K562 (cell line): ENCODE measurements around the gene STX2. TPM values are rescaled to one million over a fixed set of nuclear protein-coding genes. Genes with fewer than 3 reads are reported as not detected.
A peak's percentile ranks its signal among the peaks of the same experiment; 100 is the strongest.

Source experiments
- ATF7 ChIP-seq: fragments of 450-650 bp; IDR thresholded peaks from 2 replicates; pipeline ENCODE4 v1.7.1; 2014; ENCODE audit warnings: mild to moderate bottlenecking, moderate library complexity
- BRD9 ChIP-seq: fragments of 450-650 bp; IDR thresholded peaks from 2 replicates; pipeline ENCODE4 v1.6.1; 2018; ENCODE audit warnings: low read depth; ENCODE audit not compliant: partially characterized antibody
- CBX1 ChIP-seq: sonication (generic); IDR thresholded peaks from 2 replicates; pipeline ENCODE4 v1.6.1; 2016; ENCODE audit warnings: antibody characterized with exemption, low read depth, mild to moderate bottlenecking
- CHD2 ChIP-seq: IDR thresholded peaks from 2 replicates; pipeline ENCODE4 v1.6.1; 2011; ENCODE audit warnings: low read depth, low read length
- HMBOX1 ChIP-seq: sonication (generic); IDR thresholded peaks from 2 replicates; pipeline ENCODE4 v1.6.1; 2016
- HMG20A ChIP-seq: fragments of 450-650 bp; formaldehyde crosslinking; conservative IDR thresholded peaks from 2 replicates; pipeline ENCODE4 v1.4.0; 2020; ENCODE audit warnings: mild to moderate bottlenecking, mixed read lengths
- KAT2B ChIP-seq: IDR thresholded peaks from one replicate; pipeline ENCODE4 v1.6.1; 2012; ENCODE audit warnings: low read depth, mild to moderate bottlenecking, control low read depth, inconsistent platforms, low read length, moderate library complexity
- KDM5B ChIP-seq: fragments of 200-600 bp; sonication (generic); IDR thresholded peaks from 2 replicates; pipeline ENCODE4 v1.6.1; 2012; ENCODE audit warnings: low read depth, mild to moderate bottlenecking, moderate library complexity, low read length, control low read depth, inconsistent platforms; ENCODE audit not compliant: insufficient replicate concordance
- L3MBTL2 ChIP-seq: fragments of 450-650 bp; IDR thresholded peaks from 2 replicates; pipeline ENCODE4 v1.6.1; 2016; ENCODE audit warnings: mild to moderate bottlenecking, moderate library complexity
- MCM7 ChIP-seq, 2 experiments: fragments of 450-650 bp; IDR thresholded peaks; 2 replicates each; pipeline ENCODE4 v1.6.1; 2016 to 2018
- MYNN ChIP-seq, 2 experiments: sonication (generic); formaldehyde crosslinking in 1 of 2; IDR thresholded peaks; 2 replicates each; pipeline versions ENCODE4 v1.5.0 to v1.6.1; 2016 to 2020; ENCODE audit warnings: antibody characterized with exemption in 1 of 2, missing genetic modification reagents in 1 of 2
- NR1H2 ChIP-seq: sonication (generic); formaldehyde crosslinking; IDR thresholded peaks from 2 replicates; pipeline ENCODE4 v1.4.0; 2020; ENCODE audit warnings: mild to moderate bottlenecking, missing genetic modification reagents
- NR2C2 ChIP-seq, 2 experiments: fragments of 200-800 bp in 1 of 2; sonication (Bioruptor generic) in 1 of 2; sonication (generic) in 1 of 2; formaldehyde crosslinking in 1 of 2; IDR thresholded peaks; 2 replicates each; pipeline versions ENCODE4 v1.6.1 to v1.8.0; 2016 to 2022; ENCODE audit warnings: mild to moderate bottlenecking in 1 of 2, missing compliant biosample characterization in 1 of 2, missing genetic modification characterization in 1 of 2, missing genetic modification reagents in 1 of 2
- SMC3 ChIP-seq: conservative IDR thresholded peaks from 2 replicates; pipeline ENCODE4 v1.6.1; 2011; ENCODE audit warnings: low read depth, low read length, improper control_type of control experiment; ENCODE audit not compliant: insufficient read depth
- SOX6 ChIP-seq: fragments of 450-650 bp; IDR thresholded peaks from 2 replicates; pipeline ENCODE4 v1.6.1; 2014; ENCODE audit warnings: mild to moderate bottlenecking
- SUPT5H ChIP-seq: fragments of 450-650 bp; IDR thresholded peaks from 2 replicates; pipeline ENCODE4 v1.6.1; 2016
- TBP ChIP-seq: optimal IDR thresholded peaks from 2 replicates; pipeline ENCODE3; 2011; ENCODE audit warnings: low read depth, low read length, improper control_type of control experiment
- TCF7L2 ChIP-seq: fragments of 150-350 bp; IDR thresholded peaks from 2 replicates; pipeline ENCODE4 v1.6.1; 2016; ENCODE audit warnings: low read depth, mild to moderate bottlenecking, low read length, moderate library complexity
- TRIM24 ChIP-seq, 2 experiments: fragments of 450-650 bp; IDR thresholded peaks; 2 replicates each; pipeline ENCODE4 v1.6.1; 2016
- XRCC5 ChIP-seq: fragments of 200-400 bp; formaldehyde crosslinking; IDR thresholded peaks from 2 replicates; pipeline ENCODE4 v1.6.1; 2017; ENCODE audit warnings: low read depth, mild to moderate bottlenecking, low read length
- ZNF589 ChIP-seq: fragments of 200-800 bp; sonication (Bioruptor generic); IDR thresholded peaks from 2 replicates; pipeline ENCODE4 v1.6.1; 2016; ENCODE audit warnings: low read depth, missing genetic modification characterization, missing compliant biosample characterization
- polyA plus RNA-seq, 8 experiments: library from polyadenylated mRNA; depleted of rRNA in 4 of 8; stranded (reverse) in 5 of 8; unstranded in 3 of 8; fragments of >200 nt; fragmentation: Nextera tagmentation in 2 of 8; fragmentation: Illumina TruSeq in 1 of 8; extraction: Ambion mirVana in 2 of 8; extraction: Trizol in 1 of 8; gene quantifications; 2 replicates each; pipeline versions ENCODE4 v1.2.1 to v1.2.3, GENCODE V29; 2011 to 2014; ENCODE audit warnings: inconsistent platforms in 1 of 8, missing spikeins in 1 of 8
- total RNA-seq, 7 experiments: library from RNA; depleted of rRNA in 6 of 7; stranded (reverse); fragments of >200 nt in 6 of 7; fragmentation: Illumina TruSeq in 2 of 7; extraction: Trizol in 2 of 7; gene quantifications; 2 replicates each; pipeline versions ENCODE4 v1.2.1 to v1.2.3, GENCODE V29; 2011 to 2021; ENCODE audit warnings: low replicate concordance in 1 of 7
- TF ChIP-seq, protein P1 (sequence below): fragments of 450-650 bp; IDR thresholded peaks from 2 replicates; pipeline ENCODE4 v1.6.1; 2016
- TF ChIP-seq, protein P2 (sequence below): fragments of 450-650 bp; IDR thresholded peaks from 2 replicates; pipeline ENCODE4 v1.6.1; 2018; ENCODE audit not compliant: partially characterized antibody

Gene STX2
- total and polyA plus RNA-seq, 9 of the 15 experiments (the other 6 are each of a cell fraction or from before 2014, with no cell fraction given) = 22.2 to 54.6 (median 30.8) TPM

DNA sequence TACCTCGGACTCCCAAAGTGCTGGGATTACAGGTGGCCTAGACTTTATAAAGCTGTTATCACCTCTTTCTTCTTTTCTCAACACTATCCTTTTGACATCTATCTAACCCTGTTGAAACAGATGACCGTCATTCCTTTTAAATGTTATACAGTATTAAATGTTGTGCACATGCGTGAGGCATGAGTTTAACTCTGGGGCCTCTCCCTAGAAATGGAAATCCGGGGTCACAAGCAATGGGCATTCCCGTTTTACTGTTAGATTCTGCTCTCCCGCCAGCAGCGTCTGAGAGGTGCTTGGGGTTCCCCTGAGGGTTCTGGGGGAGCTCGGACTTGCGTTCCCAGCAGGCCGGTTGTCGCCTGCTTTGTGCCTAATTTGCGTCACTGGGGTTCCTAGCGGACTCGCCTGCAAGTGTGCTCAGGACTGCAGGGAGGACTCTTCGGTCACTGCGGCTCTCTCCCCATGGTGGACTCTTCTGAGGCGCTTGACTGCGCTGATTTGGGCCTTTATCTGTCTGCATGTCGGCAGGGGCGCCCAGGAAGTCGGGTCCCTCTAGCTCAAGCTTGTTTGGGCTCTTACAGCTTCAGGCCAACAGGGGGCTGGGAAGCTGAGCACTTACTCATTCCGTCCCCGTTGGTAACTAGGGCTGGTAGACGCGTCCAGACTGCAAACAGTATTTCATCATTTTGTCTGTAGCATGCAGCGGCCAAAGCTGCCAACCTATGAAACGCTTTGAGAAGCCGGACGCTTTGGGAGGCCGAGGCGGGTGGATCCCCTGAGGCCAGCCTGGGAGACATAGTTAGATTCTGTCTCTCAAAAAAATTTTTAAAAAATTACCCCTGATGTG, 31.6 kb upstream of the STX2 start (continued):
- peak; percentile 96 for TF ChIP-seq HMBOX1
- TF ChIP-seq HMG20A (CRISPR knock-in tag) = no peak
- TF ChIP-seq BRD9 = peak; percentile 29
- TF ChIP-seq SMC3 = peak; percentile 43
- TF ChIP-seq NR1H2 (CRISPR knock-in tag) = 0 out of 2 replicates have a peak, but pooled peaks have one; percentile 3
- TF ChIP-seq ATF7 = peak; percentile 72; the same call in 1 of the 2 replicates
- peak; percentile 43; the same call in 1 of the 2 replicates for TF ChIP-seq L3MBTL2
- TF ChIP-seq TRIM24 (IDR thresholded peaks at IDR 0.05) = peak in 1 of 2 experiments; percentile 54; a peak in 1 of 4 replicates
- no peak for TF ChIP-seq MCM7 (IDR thresholded peaks at IDR 0.05)
- peak; percentile 54 for TF ChIP-seq SOX6
- TF ChIP-seq TBP = peak; percentile 84
- 0 out of 2 replicates have a peak, but pooled peaks have one; percentile 13 for TF ChIP-seq ZNF589 (CRISPR knock-in tag)
- no peak for TF ChIP-seq TCF7L2
- peak; percentile 80; the same call in 1 of the 2 replicates for TF ChIP-seq XRCC5
- TF ChIP-seq NR2C2 (CRISPR knock-in tag; IDR thresholded peaks at IDR 0.05) = peak; percentile 50; the same call in 1 of the 2 replicates
- TF ChIP-seq NR2C2 (tag; IDR thresholded peaks at IDR 0.05) = no peak; the same call in 1 of the 2 replicates
- TF ChIP-seq, protein P1, sequence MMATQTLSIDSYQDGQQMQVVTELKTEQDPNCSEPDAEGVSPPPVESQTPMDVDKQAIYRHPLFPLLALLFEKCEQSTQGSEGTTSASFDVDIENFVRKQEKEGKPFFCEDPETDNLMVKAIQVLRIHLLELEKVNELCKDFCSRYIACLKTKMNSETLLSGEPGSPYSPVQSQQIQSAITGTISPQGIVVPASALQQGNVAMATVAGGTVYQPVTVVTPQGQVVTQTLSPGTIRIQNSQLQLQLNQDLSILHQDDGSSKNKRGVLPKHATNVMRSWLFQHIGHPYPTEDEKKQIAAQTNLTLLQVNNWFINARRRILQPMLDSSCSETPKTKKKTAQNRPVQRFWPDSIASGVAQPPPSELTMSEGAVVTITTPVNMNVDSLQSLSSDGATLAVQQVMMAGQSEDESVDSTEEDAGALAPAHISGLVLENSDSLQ = peak; percentile 22; the same call in 1 of the 2 replicates
- 0 out of 2 replicates have a peak, but pooled peaks have one; percentile 67 for TF ChIP-seq CBX1
- peak; percentile 34 for TF ChIP-seq KAT2B
- TF ChIP-seq, protein P2, sequence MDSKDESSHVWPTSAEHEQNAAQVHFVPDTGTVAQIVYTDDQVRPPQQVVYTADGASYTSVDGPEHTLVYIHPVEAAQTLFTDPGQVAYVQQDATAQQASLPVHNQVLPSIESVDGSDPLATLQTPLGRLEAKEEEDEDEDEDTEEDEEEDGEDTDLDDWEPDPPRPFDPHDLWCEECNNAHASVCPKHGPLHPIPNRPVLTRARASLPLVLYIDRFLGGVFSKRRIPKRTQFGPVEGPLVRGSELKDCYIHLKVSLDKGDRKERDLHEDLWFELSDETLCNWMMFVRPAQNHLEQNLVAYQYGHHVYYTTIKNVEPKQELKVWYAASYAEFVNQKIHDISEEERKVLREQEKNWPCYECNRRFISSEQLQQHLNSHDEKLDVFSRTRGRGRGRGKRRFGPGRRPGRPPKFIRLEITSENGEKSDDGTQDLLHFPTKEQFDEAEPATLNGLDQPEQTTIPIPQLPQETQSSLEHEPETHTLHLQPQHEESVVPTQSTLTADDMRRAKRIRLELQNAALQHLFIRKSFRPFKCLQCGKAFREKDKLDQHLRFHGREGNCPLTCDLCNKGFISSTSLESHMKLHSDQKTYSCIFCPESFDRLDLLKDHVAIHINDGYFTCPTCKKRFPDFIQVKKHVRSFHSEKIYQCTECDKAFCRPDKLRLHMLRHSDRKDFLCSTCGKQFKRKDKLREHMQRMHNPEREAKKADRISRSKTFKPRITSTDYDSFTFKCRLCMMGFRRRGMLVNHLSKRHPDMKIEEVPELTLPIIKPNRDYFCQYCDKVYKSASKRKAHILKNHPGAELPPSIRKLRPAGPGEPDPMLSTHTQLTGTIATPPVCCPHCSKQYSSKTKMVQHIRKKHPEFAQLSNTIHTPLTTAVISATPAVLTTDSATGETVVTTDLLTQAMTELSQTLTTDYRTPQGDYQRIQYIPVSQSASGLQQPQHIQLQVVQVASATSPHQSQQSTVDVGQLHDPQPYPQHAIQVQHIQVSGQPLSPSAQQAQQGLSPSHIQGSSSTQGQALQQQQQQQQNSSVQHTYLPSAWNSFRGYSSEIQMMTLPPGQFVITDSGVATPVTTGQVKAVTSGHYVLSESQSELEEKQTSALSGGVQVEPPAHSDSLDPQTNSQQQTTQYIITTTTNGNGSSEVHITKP = peak; percentile 90
- TF ChIP-seq KDM5B = peak; percentile 23
- peak; percentile 16; the same call in 1 of the 2 replicates for TF ChIP-seq CHD2
- 0 out of 2 replicates have a peak, but pooled peaks have one; percentile 60 for TF ChIP-seq MYNN (IDR thresholded peaks at IDR 0.05)
- no peak for TF ChIP-seq MYNN (CRISPR knock-in tag; IDR thresholded peaks at IDR 0.05)
- peak; percentile 63; the same call in 1 of the 2 replicates for TF ChIP-seq SUPT5H
